GM12872 (cell line): ENCODE data around the gene SOX5.

Experiments
- CTCF ChIP-seq: IDR thresholded peaks from 3 replicates; pipeline ENCODE4 v1.5.1; 2011; ENCODE audit warnings: low read depth, mild to moderate bottlenecking, low read length, moderate library complexity; ENCODE audit not compliant: insufficient read depth

SOX5 gene

DNA sequence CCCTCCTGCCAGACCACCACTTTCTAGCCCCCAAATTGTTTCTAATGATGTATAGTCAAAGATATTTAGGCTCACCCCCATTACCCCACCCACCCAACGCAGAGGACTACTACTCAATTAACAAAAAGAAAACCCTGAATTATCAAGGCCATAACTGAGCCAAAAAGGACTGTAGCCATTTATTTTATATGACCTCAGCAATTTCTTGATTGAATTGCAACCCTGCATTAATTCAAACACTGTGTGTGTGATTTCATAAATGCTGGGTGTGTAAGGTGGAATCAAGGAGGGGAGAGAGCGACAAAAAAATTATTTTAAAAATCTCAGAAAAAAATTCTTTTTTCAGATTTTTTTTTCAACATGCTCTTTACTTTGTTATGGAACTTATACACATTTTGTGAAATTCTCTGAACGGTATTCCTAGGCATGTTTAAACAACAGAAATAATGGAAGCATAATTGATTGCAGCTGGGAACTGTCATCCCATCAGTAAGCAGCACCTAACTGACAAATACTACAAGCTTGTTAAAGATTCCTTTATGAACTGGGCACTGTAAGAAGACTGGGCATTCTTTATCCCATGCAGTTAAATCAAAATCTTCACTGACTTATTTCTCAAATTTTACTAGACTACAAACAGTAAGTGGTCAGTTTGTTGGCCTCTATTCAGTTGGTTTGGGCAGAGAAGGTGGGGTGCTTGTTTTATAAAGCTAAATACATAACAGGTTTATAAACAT is 179.1 kb downstream of the SOX5 start:
- no peak for TF ChIP-seq CTCF

DNA sequence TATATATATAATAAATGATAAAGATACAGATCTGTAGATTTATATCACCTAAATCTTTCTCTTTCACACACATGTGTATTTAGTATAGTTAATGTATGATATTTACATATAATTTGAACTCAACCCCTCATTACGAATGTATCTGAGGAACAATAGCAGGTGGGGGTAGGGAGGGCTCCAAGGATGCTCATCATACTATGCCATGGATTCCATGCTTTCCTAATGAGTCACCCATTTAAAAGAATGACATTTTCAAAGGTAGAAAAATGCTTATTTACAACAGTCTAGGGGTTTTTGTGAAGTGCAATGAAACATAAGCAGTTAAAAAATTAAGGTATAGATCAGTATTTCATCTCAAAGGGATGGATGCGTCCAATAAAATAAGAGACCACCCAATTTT is 181.6 kb downstream of the SOX5 start:
- no peak for TF ChIP-seq CTCF

GRCh38 chr12:23763724-23764123 is 185.7 kb downstream of the SOX5 start:
- TF ChIP-seq CTCF = no peak

GRCh38 chr12:23760495-23760894 is 189.0 kb downstream of the SOX5 start:
- TF ChIP-seq CTCF = no peak

DNA sequence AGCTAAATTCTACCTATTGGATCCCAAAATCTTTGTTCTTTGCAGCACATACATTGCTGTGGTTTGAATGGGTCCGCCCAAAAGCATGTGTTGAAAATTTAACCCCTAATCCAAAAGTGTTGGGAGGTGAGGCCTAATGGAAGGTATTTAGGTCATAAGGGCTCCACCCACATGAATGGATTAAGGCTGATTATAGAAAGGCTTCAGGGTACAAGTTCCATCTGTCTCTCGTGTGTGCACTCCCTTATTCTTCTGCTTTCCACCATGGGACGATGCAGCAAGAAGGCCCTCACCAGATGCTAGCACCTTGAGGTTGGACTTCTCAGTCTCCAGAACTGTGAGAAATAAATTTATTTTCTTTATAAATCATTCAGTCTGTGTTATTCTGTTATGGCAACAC is 190.9 kb downstream of the SOX5 start:
- TF ChIP-seq CTCF = no peak

DNA sequence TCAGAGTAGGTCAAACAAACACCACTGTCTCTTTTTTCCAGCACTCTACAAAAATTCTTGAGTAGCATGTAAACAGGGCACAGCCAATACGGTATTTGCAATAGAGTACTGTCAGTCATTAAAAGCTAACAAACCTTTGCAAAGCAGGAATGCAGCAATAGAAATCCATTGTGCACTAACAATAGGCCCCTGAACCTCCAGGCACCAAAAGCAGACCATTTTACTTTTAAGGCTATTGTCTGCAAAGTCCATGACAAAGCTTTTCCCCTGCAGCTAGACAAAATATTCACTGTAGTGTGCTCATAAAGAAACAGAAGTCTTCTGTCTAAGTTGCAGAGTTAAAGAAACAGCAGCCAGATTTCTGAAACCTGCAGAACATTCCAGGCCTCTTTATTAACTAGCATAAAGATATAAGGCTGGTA is 191.9 kb downstream of the SOX5 start:
- TF ChIP-seq CTCF = no peak

- no peak for TF ChIP-seq CTCF
Observed at GRCh38 chr12:23756416-23756815, 193.1 kb downstream of the SOX5 start.
